HUES64 (cell line): ENCODE results near the gene CFAP20.

Source experiments
- H3K27ac ChIP-seq: 2 replicates; pipeline ENCODE4 v1.7.0; 2013; ENCODE audit warnings: low read depth, low read length, inconsistent platforms
- H3K27me3 ChIP-seq: 2 replicates; pipeline ENCODE4 v1.6.1; 2013; ENCODE audit warnings: mild to moderate bottlenecking, low read length; ENCODE audit not compliant: insufficient read depth
- H3K36me3 ChIP-seq: 2 replicates; pipeline ENCODE4 v1.6.1; 2013; ENCODE audit warnings: mild to moderate bottlenecking, low read length; ENCODE audit not compliant: insufficient read depth
- H3K4me1 ChIP-seq: 2 replicates; pipeline ENCODE4 v1.6.1; 2013; ENCODE audit warnings: mild to moderate bottlenecking, low read length, moderate library complexity; ENCODE audit not compliant: insufficient read depth
- H3K4me3 ChIP-seq: 2 replicates; pipeline ENCODE4 v1.5.1; 2013; ENCODE audit warnings: mild to moderate bottlenecking, low read length, moderate library complexity
- H3K9ac ChIP-seq: 2 replicates; pipeline ENCODE4 v1.6.1; 2013; ENCODE audit warnings: mild to moderate bottlenecking, low read depth, low read length
- H3K9me3 ChIP-seq: 2 replicates; pipeline ENCODE4 v1.6.1; 2013; ENCODE audit warnings: low read depth, low read length; ENCODE audit not compliant: insufficient read depth
- WGBS: fragments of 150-250, 120-280 bp; methylation state at CpG from one replicate; pipeline ENCODE4 v1.1.7; 2013; ENCODE audit warnings: missing lambda C conversion rate; 5-methylcytosine and 5-hydroxymethylcytosine counted together

CFAP20 gene

GRCh38 chr16:58123896-58124600 is 5.1 kb downstream of the CFAP20 start:
- WGBS: 85% methylated on average over 8 of the region's 8 CpGs
- H3K27me3 ChIP-seq: no peaks in the 10 kb centered on the region
- no peak overlapping the region for H3K9ac ChIP-seq
- H3K4me3 ChIP-seq: no peak overlapping the region
- H3K27ac ChIP-seq: no peak overlapping the region
- no peaks in the 10 kb centered on the region for H3K36me3 ChIP-seq
- H3K9me3 ChIP-seq: no peaks in the 10 kb centered on the region
- H3K4me1 ChIP-seq: peaks cover 33% of the 10 kb centered on the region

GRCh38 chr16:58121132-58121531 is 8.0 kb downstream of the CFAP20 start:
- Histone ChIP-seq H3K9ac (no peak overlapping the region), H3K4me3 (no peak overlapping the region), H3K4me1 (peaks cover 17% of the 10 kb centered on the region), H3K36me3 (peaks cover 9% of the 10 kb centered on the region), H3K27ac (no peak overlapping the region), H3K9me3 (no peaks in the 10 kb centered on the region), H3K27me3 (no peaks in the 10 kb centered on the region)
- WGBS: 86% methylated on average over 6 of the region's 6 CpGs

- H3K9me3 ChIP-seq: no peaks in the 10 kb centered on the region
- peaks cover 17% of the 10 kb centered on the region for H3K4me1 ChIP-seq
- H3K9ac ChIP-seq: no peak overlapping the region
- H3K27me3 ChIP-seq: no peaks in the 10 kb centered on the region
- H3K36me3 ChIP-seq: peaks cover 18% of the 10 kb centered on the region
- 89% methylated on average over 3 of the region's 3 CpGs for WGBS
- H3K27ac ChIP-seq: no peak overlapping the region
- no peak overlapping the region for H3K4me3 ChIP-seq
Measured at GRCh38 chr16:58120234-58120633, 8.9 kb downstream of the CFAP20 start.

- Histone ChIP-seq H3K4me1 (peaks cover 17% of the 10 kb centered on the region), H3K36me3 (peaks cover 26% of the 10 kb centered on the region), H3K4me3 (no peak overlapping the region), H3K9me3 (no peaks in the 10 kb centered on the region), H3K27ac (no peak overlapping the region), H3K9ac (no peak overlapping the region), H3K27me3 (no peaks in the 10 kb centered on the region)
- WGBS: 95% methylated on average over 8 of the region's 8 CpGs
Measured at GRCh38 chr16:58119509-58119845, 9.7 kb downstream of the CFAP20 start.

GRCh38 chr16:58118801-58119508 is 10.2 kb downstream of the CFAP20 start:
- H3K27me3 ChIP-seq: no peaks in the 10 kb centered on the region

GRCh38 chr16:58116529-58116928 is 12.7 kb downstream of the CFAP20 start:
- no peak overlapping the region for H3K27ac ChIP-seq
- peaks cover 44% of the 10 kb centered on the region for H3K36me3 ChIP-seq
- H3K9me3 ChIP-seq: no peaks in the 10 kb centered on the region; the same call in 1 of the 2 replicates
- H3K9ac ChIP-seq: no peak overlapping the region
- peaks cover 14% of the 10 kb centered on the region for H3K4me1 ChIP-seq
- H3K27me3 ChIP-seq: no peaks in the 10 kb centered on the region
- H3K4me3 ChIP-seq: no peak overlapping the region
- 96% methylated on average over 3 of the region's 6 CpGs for WGBS

More at GRCh38 chr16:58118801-58119508, 10.2 kb downstream of the CFAP20 start:
- Histone ChIP-seq H3K36me3 (peaks cover 30% of the 10 kb centered on the region), H3K9me3 (no peaks in the 10 kb centered on the region), H3K9ac (no peak overlapping the region), H3K4me3 (no peak overlapping the region), H3K4me1 (peaks cover 17% of the 10 kb centered on the region), H3K27ac (no peak overlapping the region)
- WGBS: 90% methylated on average over 4 of the region's 5 CpGs

GRCh38 chr16:58116081-58116480 is 13.1 kb downstream of the CFAP20 start:
- WGBS: 93% methylated on average over 6 of the region's 6 CpGs
- H3K27ac ChIP-seq: no peak overlapping the region
- peaks cover 13% of the 10 kb centered on the region for H3K4me1 ChIP-seq
- no peak overlapping the region for H3K4me3 ChIP-seq
- peaks cover 44% of the 10 kb centered on the region for H3K36me3 ChIP-seq
- no peak overlapping the region for H3K9ac ChIP-seq
- no peaks in the 10 kb centered on the region; the same call in 1 of the 2 replicates for H3K9me3 ChIP-seq
- no peaks in the 10 kb centered on the region for H3K27me3 ChIP-seq

- peaks cover 14% of the 10 kb centered on the region for H3K4me1 ChIP-seq
- peaks cover 44% of the 10 kb centered on the region for H3K36me3 ChIP-seq
- WGBS: 97% methylated on average over 23 of the region's 23 CpGs
- no peak overlapping the region for H3K9ac ChIP-seq
- no peaks in the 10 kb centered on the region for H3K27me3 ChIP-seq
- no peaks in the 10 kb centered on the region; the same call in 1 of the 2 replicates for H3K9me3 ChIP-seq
- no peak overlapping the region for H3K4me3 ChIP-seq
- H3K27ac ChIP-seq: no peak overlapping the region
Measured at GRCh38 chr16:58114827-58115825, 14.1 kb downstream of the CFAP20 start.

GRCh38 chr16:58111302-58111627 is 17.9 kb downstream of the CFAP20 start:
- WGBS: 90% methylated on average over 3 of the region's 3 CpGs

GRCh38 chr16:58110571-58111301 is 18.4 kb downstream of the CFAP20 start:
- peaks cover 28% of the 10 kb centered on the region for H3K4me1 ChIP-seq
- H3K9me3 ChIP-seq: no peaks in the 10 kb centered on the region; the same call in 1 of the 2 replicates
- peaks cover 31% of the 10 kb centered on the region for H3K36me3 ChIP-seq
- H3K27me3 ChIP-seq: no peaks in the 10 kb centered on the region
- no peak overlapping the region for H3K9ac ChIP-seq
- no peak overlapping the region for H3K4me3 ChIP-seq
- no peak overlapping the region for H3K27ac ChIP-seq
- 60% methylated on average over 10 of the region's 12 CpGs for WGBS

More at GRCh38 chr16:58111302-58111627, 17.9 kb downstream of the CFAP20 start:
- Histone ChIP-seq H3K9ac (no peak overlapping the region), H3K27ac (no peak overlapping the region), H3K4me1 (peaks cover 28% of the 10 kb centered on the region), H3K4me3 (no peak overlapping the region), H3K36me3 (peaks cover 36% of the 10 kb centered on the region), H3K27me3 (no peaks in the 10 kb centered on the region), H3K9me3 (no peaks in the 10 kb centered on the region; the same call in 1 of the 2 replicates)
